ENCODE results near the gene UBALD1. TPM values are rescaled to one million over a fixed set of nuclear protein-coding genes. Genes with fewer than 3 reads are reported as not detected.

UBALD1 gene
- total and polyA plus RNA-seq, 5 experiments from 2014 or later: 2.5 to 27.4 (median 3.9) TPM

DNA sequence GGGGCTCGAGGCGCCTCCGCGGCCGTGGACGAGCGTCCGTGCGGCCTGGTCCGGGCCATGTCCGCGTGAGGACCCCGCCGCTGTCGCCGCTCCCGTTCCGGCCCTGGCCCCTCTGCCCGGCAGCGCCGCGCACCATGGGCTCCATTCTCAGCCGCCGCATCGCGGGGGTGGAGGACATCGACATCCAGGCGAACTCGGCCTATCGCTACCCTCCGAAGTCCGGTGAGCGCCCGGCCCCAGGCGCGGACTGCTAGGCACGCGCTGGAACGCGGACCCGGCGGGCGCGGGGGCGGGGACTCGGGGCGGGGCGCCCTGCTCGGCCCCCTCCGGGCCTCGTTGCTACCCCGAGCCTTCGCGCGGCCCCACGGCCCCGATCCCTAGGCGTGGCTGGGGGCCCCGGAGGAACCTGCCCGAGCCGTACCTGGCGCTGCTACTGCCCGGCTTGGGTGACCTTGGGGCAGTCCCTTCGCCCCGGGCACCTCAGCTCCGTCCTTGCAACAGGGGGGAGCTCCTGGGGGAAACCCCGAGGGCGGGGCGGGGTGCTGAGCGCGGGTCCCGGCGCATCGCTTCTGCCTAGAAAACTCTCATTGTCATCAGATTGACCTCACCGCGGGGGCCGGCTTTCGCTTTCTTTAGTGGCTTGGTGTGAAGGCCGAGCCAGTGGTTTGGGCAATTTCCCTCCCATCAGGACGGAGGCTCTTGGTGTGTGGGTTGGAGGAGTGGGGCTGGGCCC lies 10.3 kb upstream of the UBALD1 start:
- Mint-ChIP-seq H3K27me3 (no peaks in the 10 kb centered on the region), H3K4me3 (peak overlapping the region; percentile 91 to 96 (median 93)), H3K36me3 (peaks cover 0 to 6% (median 4%) of the 10 kb centered on the region in 3 donors), H3K27ac (peak overlapping the region; percentile 87 to 99 (median 96)), H3K4me1 (peaks cover 21 to 46% (median 33%) of the 10 kb centered on the region in 4 donors), H3K9me3 (no peaks in the 10 kb centered on the region)
- peak; percentile 32 to 76 (median 48) for DNase-seq
- peak; percentile 27 to 41 for ATAC-seq
- POLR2A ChIA-PET: interaction anchor here (0.5 to 4.1 kb wide), 13 partner anchors 8 to 333 kb away, joined by 3 to 33 read pairs (median 4); partner anchors contain the start of genes ANKS3, DNAAF8, NUDT16L1 and UBALD1

DNA sequence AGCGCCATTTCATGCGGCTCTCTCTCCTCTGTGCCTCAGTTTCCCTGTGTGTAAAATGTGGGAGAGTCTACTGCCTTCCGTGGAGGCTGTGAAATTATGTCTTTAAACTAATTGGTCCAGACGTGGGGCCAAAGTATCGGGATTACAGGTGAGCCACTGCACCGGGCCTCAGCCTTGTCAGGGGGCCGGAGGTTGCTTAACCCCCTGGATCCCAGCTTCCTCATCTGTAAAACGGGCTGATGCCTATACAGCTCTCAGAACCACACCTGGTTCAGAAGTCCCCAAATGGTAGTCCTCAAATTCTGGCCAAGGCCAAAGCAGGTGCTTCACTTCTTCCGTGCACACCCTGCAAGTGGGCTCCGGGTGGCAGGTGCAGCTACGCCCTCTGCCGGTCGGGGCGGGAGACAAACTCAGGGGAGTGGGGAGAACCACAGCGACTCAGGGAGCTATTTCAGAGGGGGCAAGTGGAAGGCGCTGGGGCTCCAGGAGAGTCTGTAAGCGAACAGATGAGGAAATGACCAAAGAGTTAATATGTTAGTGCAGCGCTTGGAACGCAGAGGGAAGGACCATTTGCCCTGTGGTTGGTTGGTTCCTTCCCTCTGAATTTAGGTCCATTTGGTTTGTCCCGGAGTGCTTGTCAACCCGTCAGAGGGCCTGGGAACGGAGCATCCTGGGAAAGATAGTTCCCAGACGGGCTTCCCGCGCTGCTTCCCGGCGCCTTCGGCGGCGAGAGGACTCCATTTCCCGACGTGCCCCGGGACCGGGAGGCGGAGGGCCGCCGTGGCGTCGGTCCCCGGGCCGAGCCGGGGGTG lies 9.5 kb upstream of the UBALD1 start, which contains the start of gene MGRN1:
Gene MGRN1, plus strand, starts transcription at position 812 of the 812 bp plus-strand sequence. CDS start 135 bp downstream, outside the sequence.
- no peaks in the 10 kb centered on the region for H3K9me3 Mint-ChIP-seq
- ATAC-seq: peak; percentile 90 to 92
- POLR2A ChIA-PET: interaction anchor here (0.6 to 4.1 kb wide), 11 partner anchors 8 to 185 kb away, joined by 3 to 33 read pairs (median 4); partner anchors contain the start of genes ANKS3, DNAAF8, NUDT16L1 and UBALD1

DNA sequence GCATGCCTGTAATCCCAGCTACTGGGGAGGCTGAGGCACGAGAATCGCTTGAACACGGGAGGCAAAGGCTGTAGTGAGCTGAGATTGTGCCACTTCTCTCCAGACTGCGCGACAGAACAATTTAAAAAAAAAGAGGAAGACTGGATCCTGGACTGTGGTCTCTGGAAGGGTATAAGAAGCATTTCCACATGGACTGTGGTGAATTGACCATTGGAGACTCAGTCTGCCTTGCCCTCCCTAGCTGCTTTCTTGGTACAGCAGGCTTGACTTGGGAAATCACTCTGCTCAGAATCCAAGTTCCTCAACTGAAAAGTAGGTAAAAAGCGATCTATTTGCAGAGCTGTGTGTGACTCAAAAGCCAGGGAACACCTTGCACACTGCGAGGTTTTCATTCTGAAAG lies 8.9 kb upstream of the UBALD1 start:
- DNase-seq (no peak), ATAC-seq (no peak)
- POLR2A ChIA-PET: interaction anchor here (0.6 to 4.1 kb wide), 11 partner anchors 7 to 588 kb away, joined by 3 to 33 read pairs (median 4); partner anchors contain the start of genes ANKS3, DNAAF8, NUDT16L1 and UBALD1
- H3K9me3 Mint-ChIP-seq: no peaks in the 10 kb centered on the region
- H3K4me1 Mint-ChIP-seq: peaks cover 16 to 41% (median 30%) of the 10 kb centered on the region in 4 donors
- no peaks in the 10 kb centered on the region for H3K27me3 Mint-ChIP-seq
- no peaks in the 10 kb centered on the region for H3K36me3 Mint-ChIP-seq
- peak overlapping the region in 9 of 10 donors; percentile 29 to 99 (median 97) for H3K27ac Mint-ChIP-seq
- H3K4me3 Mint-ChIP-seq: peak overlapping the region; percentile 18 to 96 (median 91)

More for the DNA sequence above, 9.5 kb upstream of the UBALD1 start, which contains the start of gene MGRN1:
- H3K4me3 Mint-ChIP-seq: peak within 1 kb of the TSS; percentile 91 to 96 (median 94)
- peaks cover 0 to 3% (median 2%) of the 10 kb centered on the region in 3 donors for H3K36me3 Mint-ChIP-seq
- H3K4me1 Mint-ChIP-seq: peaks cover 20 to 43% (median 32%) of the 10 kb centered on the region in 4 donors
- H3K27ac Mint-ChIP-seq: peak within 1 kb of the TSS; percentile 95 to 99 (median 98)
- peak; percentile 87 to 94 (median 90) for DNase-seq
- no peaks in the 10 kb centered on the region for H3K27me3 Mint-ChIP-seq

DNA sequence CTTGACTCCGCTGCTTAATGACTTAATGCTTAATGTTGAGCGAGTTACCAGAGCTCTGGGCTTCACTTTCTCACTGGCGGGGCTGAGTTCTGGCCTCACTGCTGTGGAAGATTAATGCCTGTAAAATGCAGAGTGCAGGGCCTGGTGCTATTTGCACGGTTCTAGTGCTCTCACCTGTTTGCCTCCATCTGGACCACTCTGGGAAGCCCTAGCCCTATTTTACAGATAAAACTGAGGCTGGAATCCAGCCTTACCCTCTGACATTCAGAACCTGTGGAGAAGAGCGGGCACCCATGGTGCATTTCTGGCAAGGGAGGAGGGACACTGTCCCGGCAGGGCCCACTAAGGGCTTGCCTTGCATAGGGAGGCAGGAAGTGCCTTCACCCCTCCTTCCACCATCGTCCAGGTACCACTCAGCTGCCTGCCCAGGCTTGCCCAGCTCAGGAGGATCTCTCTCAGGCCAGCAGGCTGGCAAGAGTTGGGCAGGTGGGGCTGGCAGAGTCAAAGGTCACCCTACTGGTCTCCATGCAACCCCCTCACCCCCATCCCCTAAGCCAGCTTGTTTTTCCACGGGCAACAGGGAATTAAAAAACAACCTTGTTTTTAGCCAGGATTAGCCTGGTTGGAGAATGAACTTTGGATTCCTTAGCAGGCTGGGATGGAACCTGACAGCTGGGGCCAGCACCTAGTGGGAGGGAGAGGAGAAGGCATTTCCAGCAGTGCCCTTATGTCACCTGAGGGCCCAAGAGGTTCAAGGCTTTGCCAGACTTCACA lies 4.1 kb upstream of the UBALD1 start:
- POLR2A ChIA-PET: interaction anchor here (1.0 to 1.4 kb wide), 4 partner anchors 46 to 183 kb away, joined by 3 to 4 read pairs (median 4); partner anchors contain the start of gene ROGDI
- peaks cover 7 to 38% (median 30%) of the 10 kb centered on the region in 4 donors for H3K4me1 Mint-ChIP-seq
- no peak for ATAC-seq
- DNase-seq: no peak
- H3K36me3 Mint-ChIP-seq: no peaks in the 10 kb centered on the region
- no peaks in the 10 kb centered on the region for H3K27me3 Mint-ChIP-seq
- H3K9me3 Mint-ChIP-seq: no peaks in the 10 kb centered on the region
- peak overlapping the region in 6 of 10 donors; percentile 39 to 79 (median 68) for H3K27ac Mint-ChIP-seq
- peak overlapping the region in 4 of 10 donors; percentile 15 to 43 (median 30) for H3K4me3 Mint-ChIP-seq

DNA sequence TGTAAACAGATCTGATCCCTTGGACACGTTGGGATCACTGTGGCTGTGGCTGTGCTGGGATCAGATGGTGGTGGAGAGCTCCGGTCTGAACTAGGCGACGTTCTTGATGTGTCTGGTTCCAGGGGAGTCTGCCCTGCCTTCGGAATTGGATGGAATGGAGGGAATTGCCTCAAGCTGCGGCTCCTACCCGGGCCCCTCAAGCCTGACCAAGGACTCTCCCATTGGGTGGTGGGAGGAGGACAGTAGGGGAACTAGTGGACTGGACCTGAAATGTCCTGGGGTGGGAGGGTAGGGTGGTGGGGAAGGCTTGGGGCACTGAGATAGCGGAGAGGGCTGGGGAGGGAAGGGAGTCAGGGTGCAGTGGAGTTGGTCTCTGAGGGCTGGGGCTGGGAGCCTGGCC lies 3.2 kb upstream of the UBALD1 start:
- ATAC-seq: no peak
- H3K27ac Mint-ChIP-seq: peak overlapping the region in 9 of 10 donors; percentile 53 to 100 (median 99)
- H3K4me3 Mint-ChIP-seq: peak overlapping the region in 8 of 10 donors; percentile 18 to 99 (median 34)
- peaks cover 10 to 41% (median 36%) of the 10 kb centered on the region in 4 donors for H3K4me1 Mint-ChIP-seq
- H3K27me3 Mint-ChIP-seq: no peaks in the 10 kb centered on the region
- POLR2A ChIA-PET: interaction anchor here (0.5 to 2.2 kb wide), 6 partner anchors 32 to 184 kb away, joined by 3 to 9 read pairs (median 4); partner anchors contain the start of gene ROGDI
- no peaks in the 10 kb centered on the region for H3K9me3 Mint-ChIP-seq
- no peaks in the 10 kb centered on the region for H3K36me3 Mint-ChIP-seq
- DNase-seq: no peak

DNA sequence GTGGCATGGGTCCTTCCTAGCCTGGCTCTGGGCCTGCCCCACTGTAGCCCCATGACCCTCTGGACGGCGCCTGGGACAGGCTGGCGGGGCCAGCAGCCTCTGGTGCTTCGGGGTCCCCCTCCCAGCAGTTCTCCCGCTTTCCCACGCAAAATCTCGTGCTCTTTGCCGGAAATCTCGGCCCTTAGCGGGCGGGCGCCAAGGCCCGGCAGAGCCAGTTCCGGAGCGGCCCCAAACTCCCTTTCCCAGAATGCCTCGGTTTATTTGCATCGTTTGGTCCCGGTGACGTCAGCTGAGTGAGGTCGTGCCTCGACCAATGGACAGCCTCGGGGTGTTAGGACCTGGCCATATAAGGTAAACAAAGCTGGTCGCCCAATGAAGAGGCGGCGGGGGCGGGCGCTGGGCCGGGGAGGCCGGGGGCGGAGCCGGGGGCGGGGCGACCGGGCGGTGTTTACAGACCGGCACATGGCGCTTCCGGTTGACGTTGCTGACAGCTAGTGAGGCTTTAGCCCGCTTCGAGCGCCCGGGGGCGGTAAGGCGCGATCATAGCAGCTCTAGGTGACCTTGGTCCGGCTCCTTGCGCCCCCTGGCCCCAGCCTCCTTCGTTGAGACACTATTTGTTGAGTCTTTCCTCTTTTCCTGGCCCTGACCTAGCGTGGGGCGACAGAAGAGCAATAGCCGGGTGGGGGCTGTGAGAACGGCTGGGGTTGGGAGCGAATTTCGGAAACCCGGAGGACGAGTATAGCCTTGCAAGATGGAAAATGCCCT lies 1.5 kb upstream of the UBALD1 start:
- DNase-seq (peak; percentile 92 to 100 (median 99)), ATAC-seq (peak; percentile 87 to 92)
- H3K9me3 Mint-ChIP-seq: no peaks in the 10 kb centered on the region
- POLR2A ChIA-PET: interaction anchor here (0.6 to 3.1 kb wide), 30 partner anchors 9 to 502 kb away, joined by 3 to 34 read pairs (median 4); partner anchors contain the start of genes ANKS3, CORO7, DNAAF8 and GLYR1
- no peaks in the 10 kb centered on the region for H3K27me3 Mint-ChIP-seq
- H3K4me1 Mint-ChIP-seq: peaks cover 11 to 48% (median 39%) of the 10 kb centered on the region in 4 donors
- peak overlapping the region; percentile 95 to 100 (median 100) for H3K27ac Mint-ChIP-seq
- peak overlapping the region; percentile 92 to 99 (median 95) for H3K4me3 Mint-ChIP-seq
- H3K36me3 Mint-ChIP-seq: no peaks in the 10 kb centered on the region

DNA sequence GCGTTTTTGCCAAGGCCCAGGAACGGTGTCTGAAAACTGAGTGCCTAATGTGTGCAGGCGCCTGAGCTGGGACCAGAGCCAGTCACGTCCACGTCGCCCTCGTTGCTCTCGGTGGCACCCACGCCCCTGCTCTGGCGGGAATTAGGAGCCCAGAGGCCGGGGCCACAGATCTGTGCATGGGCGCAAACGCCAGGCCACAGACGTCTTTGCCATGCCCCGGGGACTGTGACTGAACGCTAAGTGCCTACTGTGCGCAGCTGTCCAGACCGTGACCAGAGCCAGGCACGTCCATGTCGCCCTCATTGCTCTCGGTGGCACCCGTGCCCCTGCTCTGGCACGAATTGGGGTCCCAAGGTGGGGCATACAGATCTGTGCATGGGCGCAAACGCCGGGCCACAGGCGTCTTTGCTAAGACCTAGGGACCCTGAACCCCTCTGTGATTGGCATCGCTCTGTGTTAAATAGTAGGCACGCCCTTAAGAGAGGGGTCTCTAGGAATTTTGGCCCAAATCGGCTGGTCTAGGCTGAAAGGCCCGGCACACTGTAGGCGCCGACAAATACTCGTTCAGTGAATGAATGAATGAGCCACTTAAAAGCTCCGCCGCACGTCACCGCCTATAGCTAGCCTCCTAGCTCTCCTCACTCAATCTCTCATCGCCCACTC lies 827 bp upstream of the UBALD1 start:
- Mint-ChIP-seq H3K9me3 (no peaks in the 10 kb centered on the region), H3K27me3 (no peaks in the 10 kb centered on the region), H3K36me3 (no peaks in the 10 kb centered on the region), H3K27ac (peak overlapping the region; percentile 95 to 100 (median 99)), H3K4me3 (peak overlapping the region; percentile 92 to 99 (median 95)), H3K4me1 (peaks cover 11 to 50% (median 41%) of the 10 kb centered on the region in 4 donors)
- ATAC-seq (peak in 1 of 2 donors; percentile 34), DNase-seq (peak in 2 of 10 donors; percentile 16 to 27)
- POLR2A ChIA-PET: interaction anchor here (0.5 to 3.1 kb wide), 24 partner anchors 10 to 496 kb away, joined by 3 to 34 read pairs (median 4); partner anchors contain the start of genes ANKS3, CORO7, DNAAF8 and GLYR1

DNA sequence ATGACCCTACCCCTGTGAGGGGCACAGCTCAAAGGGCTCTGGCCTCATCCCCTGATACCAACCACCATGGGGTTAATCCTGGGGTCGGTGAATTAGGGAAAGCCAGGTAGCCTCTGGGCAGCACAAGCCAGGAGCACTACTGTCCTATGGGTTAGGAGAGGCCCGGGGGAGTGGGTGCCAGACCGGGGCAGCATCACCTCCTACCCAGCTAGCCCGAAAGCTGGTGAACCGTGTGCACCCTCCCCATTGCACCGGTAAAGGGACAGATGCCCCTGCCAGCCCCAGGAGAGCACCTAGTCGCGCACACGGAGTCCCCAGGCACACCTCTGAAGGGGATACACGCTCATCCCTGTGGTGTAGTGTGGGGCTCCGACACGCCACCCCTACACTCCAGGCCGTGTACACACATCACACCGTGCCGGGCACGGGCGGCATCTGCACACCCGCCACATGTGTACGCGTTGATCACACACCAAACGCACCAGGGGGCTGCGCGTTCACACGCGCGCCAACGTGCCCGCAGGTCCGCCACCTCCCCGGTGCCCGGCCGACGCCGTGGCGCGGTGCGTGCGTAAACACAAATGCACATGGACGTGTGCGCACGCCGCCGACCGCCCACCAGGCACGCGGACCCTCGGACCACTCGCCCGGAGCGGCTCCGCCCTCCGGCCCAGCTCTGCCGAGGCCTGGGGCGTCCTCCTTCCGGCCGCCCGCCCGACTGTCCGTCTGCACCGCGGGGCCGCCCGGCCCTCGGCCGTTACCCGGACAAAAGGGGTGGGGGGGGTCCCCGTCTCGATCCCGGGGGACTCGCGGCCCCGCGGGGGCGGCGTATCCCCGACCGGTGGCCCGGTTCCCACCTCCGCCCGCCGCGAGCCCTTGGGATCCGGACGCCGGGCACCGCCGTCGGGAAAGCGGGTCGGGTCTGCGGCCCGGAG lies 785 bp downstream of the UBALD1 start:
- no peaks in the 10 kb centered on the region for H3K27me3 Mint-ChIP-seq

DNA sequence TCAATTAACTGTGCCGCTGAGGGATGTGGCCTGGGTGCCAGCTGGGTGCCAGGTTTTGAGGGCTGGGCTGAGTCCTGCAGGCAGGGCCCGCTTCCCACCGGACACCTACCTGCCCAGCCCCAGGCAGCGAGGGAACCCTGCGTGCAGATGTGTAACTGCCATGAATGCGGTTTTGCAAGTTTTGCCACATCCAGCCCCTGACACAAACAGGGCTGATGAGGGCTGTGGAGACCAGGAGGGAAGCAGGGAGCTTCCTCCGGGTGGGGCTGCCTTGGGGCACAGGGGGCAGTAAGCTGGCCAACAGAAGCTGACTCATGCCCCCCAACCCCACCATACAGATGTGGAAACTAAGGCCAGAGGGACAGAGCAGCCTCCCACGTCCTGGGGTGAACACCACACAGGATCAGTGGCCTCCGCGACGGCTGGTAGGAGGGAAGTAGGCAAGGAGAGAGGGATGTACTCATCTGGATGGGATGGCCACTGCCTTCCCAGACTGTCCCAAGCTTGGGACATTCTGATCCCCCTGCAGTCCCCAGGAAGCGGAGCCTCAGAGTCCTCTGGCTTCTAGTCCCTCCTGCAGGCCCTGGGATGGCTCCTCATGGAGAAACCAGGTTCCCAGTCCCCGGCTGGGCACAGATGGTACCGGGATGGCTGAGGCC lies 1.6 kb downstream of the UBALD1 start:
- H3K4me1 Mint-ChIP-seq: peaks cover 11 to 47% (median 38%) of the 10 kb centered on the region in 4 donors
- H3K27me3 Mint-ChIP-seq: no peaks in the 10 kb centered on the region
- H3K36me3 Mint-ChIP-seq: peaks cover 0 to 6% (median 0%) of the 10 kb centered on the region in 3 donors
- POLR2A ChIA-PET: no interaction called here
- peak overlapping the region; percentile 66 to 92 (median 82) for H3K4me3 Mint-ChIP-seq
- H3K27ac Mint-ChIP-seq: peak overlapping the region in 6 of 10 donors; percentile 13 to 89 (median 42)
- H3K9me3 Mint-ChIP-seq: no peaks in the 10 kb centered on the region
- DNase-seq (no peak), ATAC-seq (no peak)

More for the DNA sequence above, 785 bp downstream of the UBALD1 start:
- Mint-ChIP-seq H3K4me1 (peaks cover 11 to 48% (median 41%) of the 10 kb centered on the region in 4 donors), H3K27ac (peak overlapping the region in 7 of 10 donors; percentile 69 to 88 (median 81)), H3K4me3 (peak overlapping the region; percentile 66 to 95 (median 85)), H3K36me3 (no peaks in the 10 kb centered on the region), H3K9me3 (no peaks in the 10 kb centered on the region)
- POLR2A ChIA-PET: interaction anchor here (0.7 to 3.1 kb wide), 6 partner anchors 10 to 195 kb away, joined by 3 to 14 read pairs (median 4); partner anchors contain the start of gene MGRN1
- ATAC-seq (peak in 1 of 2 donors; percentile 4), DNase-seq (peak in 5 of 10 donors; percentile 19 to 35 (median 29))
